HEK293T (cell line): Measurements from ENCODE around the gene KCNJ15.

Experiments used
- ELF4 ChIP-seq: fragments of 450-650 bp; IDR thresholded peaks from 2 replicates; pipeline ENCODE4 v1.6.1; 2017; ENCODE audit warnings: antibody characterized with exemption
- FOXA1 ChIP-seq: fragments of 450-650 bp; IDR thresholded peaks from 2 replicates; pipeline ENCODE4 v1.6.1; 2016; ENCODE audit warnings: mild to moderate bottlenecking
- FOXK2 ChIP-seq: fragments of 450-650 bp; IDR thresholded peaks from 2 replicates; pipeline ENCODE4 v1.6.1; 2016; ENCODE audit warnings: mild to moderate bottlenecking
- FOXM1 ChIP-seq: fragments of 450-650 bp; IDR thresholded peaks from 2 replicates; pipeline ENCODE4 v1.6.1; 2017; ENCODE audit warnings: mild to moderate bottlenecking, borderline replicate concordance
- L3MBTL2 ChIP-seq: fragments of 450-650 bp; conservative IDR thresholded peaks from 2 replicates; pipeline ENCODE4 v1.6.1; 2016; ENCODE audit warnings: mild to moderate bottlenecking
- NFRKB ChIP-seq: fragments of 450-650 bp; IDR thresholded peaks from 2 replicates; pipeline ENCODE4 v1.6.1; 2016; ENCODE audit warnings: mild to moderate bottlenecking, moderate library complexity
- SP1 ChIP-seq: fragments of 450-650 bp; IDR thresholded peaks from 2 replicates; pipeline ENCODE4 v1.6.1; 2017
- SUZ12 ChIP-seq: fragments of 450-650 bp; IDR thresholded peaks from 2 replicates; pipeline ENCODE4 v1.6.1; 2016; ENCODE audit warnings: mild to moderate bottlenecking
- TARDBP ChIP-seq: fragments of 450-650 bp; IDR thresholded peaks from 2 replicates; pipeline ENCODE4 v1.6.1; 2016

GRCh38 chr21:38327984-38328383, 71.2 kb downstream of the KCNJ15 start:
- TF ChIP-seq NFRKB (no peak), FOXK2 (no peak), FOXA1 (no peak), L3MBTL2 (no peak), SUZ12 (no peak), TARDBP (no peak), FOXM1 (no peak), SP1 (no peak), ELF4 (no peak)
